K562 (cell line): ENCODE measurements around the gene PHLDB2. TPM values are rescaled to one million over a fixed set of nuclear protein-coding genes. Genes with fewer than 3 reads are reported as not detected.

Source experiments
- ATAC-seq: fragments of 200-7000 bp; cut with Tn5 transposase; 3 replicates; pipeline ENCODE4 v1.9.1; 2020; ENCODE audit warnings: moderate library complexity
- BruUV-seq: library from RNA; stranded (reverse); fragments of 400-500 nt; replicated peaks from 2 replicates; lab custom pipeline; 2021; lab: Mats Ljungman, UMichigan
- CTCF ChIA-PET: fragments of 300-600 bp; formaldehyde crosslinking; extraction: SDS; loops from one replicate; lab custom pipeline; 2021; ENCODE audit warnings: low intra/inter-chr PET ratio; lab: Yijun Ruan, JAX
- POLR2A ChIA-PET: fragments of 300-600, 350-650 bp; sonication (Branson Sonifier 250); formaldehyde crosslinking; extraction: SDS; loops from one replicate; lab custom pipeline; 2021; ENCODE audit warnings: antibody characterized with exemption, inconsistent platforms; lab: Yijun Ruan, JAX
- DNase-seq, 4 experiments: peaks; one replicate each; pipeline versions ENCODE4 v3.0.0 to v3.0.0-alpha.2; 2011 to 2018; ENCODE audit warnings: low spot score in 3 of 4, mixed read lengths in 3 of 4; ENCODE audit errors: extremely low read depth in 1 of 4
- FAIRE-seq: peaks from 2 replicates; lab custom pipeline; 2011; peaks lifted over from hg19 to GRCh38; lab: Jason Lieb, UNC
- H2AFZ ChIP-seq: 2 replicates; pipeline ENCODE4 v1.6.0; 2011; ENCODE audit warnings: low read depth, low read length, control low read depth, inconsistent platforms
- H3K27ac ChIP-seq: fragments of 200-600 bp; 3 replicates; pipeline ENCODE4 v1.8.0; 2011; ENCODE audit warnings: low read depth, mild to moderate bottlenecking, control low read depth, inconsistent platforms, low read length, moderate library complexity, mixed read lengths; ENCODE audit errors: extremely low read depth
- H3K27me3 ChIP-seq, 2 experiments: fragments of 300-600 bp in 1 of 2; 2 replicates in 1 of 2; 3 replicates in 1 of 2; pipeline versions ENCODE4 v1.6.0 to v1.8.0; 2011; ENCODE audit warnings: inconsistent platforms in 2 of 2, low read length in 2 of 2, mild to moderate bottlenecking in 1 of 2, mixed read lengths in 1 of 2, moderate library complexity in 1 of 2; ENCODE audit not compliant: control insufficient read depth in 2 of 2, insufficient read depth in 2 of 2
- H3K36me3 ChIP-seq: fragments of 300-600 bp; 3 replicates; pipeline ENCODE4 v1.8.0; 2011; ENCODE audit warnings: mild to moderate bottlenecking, low read length, inconsistent platforms; ENCODE audit not compliant: control insufficient read depth, insufficient read depth
- H3K4me1 ChIP-seq, 2 experiments: fragments of 200-600 bp in 1 of 2; replicated peaks in 1 of 2; 2 replicates in 1 of 2; 3 replicates in 1 of 2; pipeline versions ENCODE4 v1.5.1 to v1.8.0; 2011; ENCODE audit warnings: inconsistent platforms in 2 of 2, low read length in 2 of 2, mild to moderate bottlenecking in 1 of 2, mixed read lengths in 1 of 2, moderate library complexity in 1 of 2; ENCODE audit not compliant: control insufficient read depth in 2 of 2, insufficient read depth in 2 of 2
- H3K4me2 ChIP-seq: 2 replicates; pipeline ENCODE4 v1.6.1; 2011; ENCODE audit warnings: low read length, control low read depth, inconsistent platforms, mixed read lengths; ENCODE audit not compliant: insufficient read depth
- H3K4me3 ChIP-seq: fragments of 200-600 bp; sonication (generic), shearing (Covaris generic); 2 replicates; pipeline ENCODE4 v1.5.1; 2016; ENCODE audit warnings: control low read depth, inconsistent platforms
- H3K79me2 ChIP-seq: fragments of 200-600 bp; 3 replicates; pipeline ENCODE4 v1.8.0; 2011; ENCODE audit warnings: low read length, inconsistent platforms; ENCODE audit not compliant: control insufficient read depth, insufficient read depth
- H3K9ac ChIP-seq, 2 experiments: 2 replicates each; pipeline versions ENCODE4 v1.6.0 to v1.6.1; 2011; ENCODE audit warnings: low read depth in 2 of 2, low read length in 2 of 2, control low read depth in 1 of 2, inconsistent platforms in 1 of 2, mild to moderate bottlenecking in 1 of 2, mixed read lengths in 1 of 2; ENCODE audit not compliant: insufficient read depth in 1 of 2
- H3K9me1 ChIP-seq: one replicate; pipeline ENCODE4 v1.6.0; 2011; ENCODE audit warnings: inconsistent platforms, mild to moderate bottlenecking, low read length, moderate library complexity; ENCODE audit not compliant: control insufficient read depth, insufficient read depth
- H3K9me3 ChIP-seq: replicated peaks from 2 replicates; pipeline ENCODE4 v1.5.1; 2011; ENCODE audit warnings: low read depth, low read length, inconsistent platforms; ENCODE audit not compliant: control insufficient read depth, insufficient read depth
- H4K20me1 ChIP-seq: replicated peaks from 2 replicates; pipeline ENCODE4 v1.6.1; 2011; ENCODE audit warnings: low read length, inconsistent platforms, mixed read lengths; ENCODE audit not compliant: control insufficient read depth, insufficient read depth
- C11orf30 ChIP-seq: fragments of 450-650 bp; IDR thresholded peaks from 2 replicates; pipeline ENCODE4 v1.6.1; 2016; ENCODE audit warnings: low read depth, mild to moderate bottlenecking
- FOS ChIP-seq: IDR thresholded peaks from 3 replicates; pipeline ENCODE4 v1.6.1; 2011; ENCODE audit not compliant: insufficient read length; ENCODE audit errors: extremely low read depth
- MAFG ChIP-seq: fragments of 450-650 bp; conservative IDR thresholded peaks from 2 replicates; pipeline ENCODE4 v1.6.1; 2016; ENCODE audit warnings: missing genetic modification characterization, missing compliant biosample characterization
- MAFK ChIP-seq: IDR thresholded peaks from 2 replicates; pipeline ENCODE4 v1.6.1; 2011; ENCODE audit warnings: low read length, improper control_type of control experiment
- NKRF ChIP-seq: fragments of 450-650 bp; IDR thresholded peaks from 2 replicates; pipeline ENCODE4 v1.6.1; 2016; ENCODE audit warnings: borderline replicate concordance
- REST ChIP-seq, 2 experiments: fragments of 450-650 bp; formaldehyde crosslinking in 1 of 2; IDR thresholded peaks; 2 replicates each; pipeline versions ENCODE4 v1.4.0 to v1.6.1; 2014 to 2020; ENCODE audit warnings: mild to moderate bottlenecking in 2 of 2, borderline replicate concordance in 1 of 2, low read depth in 1 of 2
- SFPQ ChIP-seq: fragments of 200-400 bp; formaldehyde crosslinking; IDR thresholded peaks from 2 replicates; pipeline ENCODE4 v1.6.1; 2017; ENCODE audit warnings: mild to moderate bottlenecking, low read depth, low read length, moderate library complexity
- ZNF274 ChIP-seq: IDR thresholded peaks from 2 replicates; pipeline ENCODE4 v1.6.1; 2011; ENCODE audit warnings: low read depth, mild to moderate bottlenecking, low read length, moderate library complexity, borderline replicate concordance
- WGBS: fragments of 100-300 bp; shearing (Covaris generic); methylation state at CpG from one replicate; pipeline ENCODE4 v1.1.6; 2016; ENCODE audit warnings: low coverage, mixed read lengths; ENCODE audit not compliant: insufficient coverage; ENCODE audit errors: missing lambda C conversion rate; 5-methylcytosine and 5-hydroxymethylcytosine counted together
- in situ Hi-C: fragments of 300-500 bp; cut with MboI; formaldehyde crosslinking; loops from 4 replicates; pipeline ENCODE4 v1.15.0; 2018; ENCODE audit warnings: inconsistent platforms, mixed read lengths
- intact Hi-C: fragments of 100-400 bp; cut with micrococcal nuclease; formaldehyde crosslinking; loops from 2 replicates; pipeline ENCODE4 v1.14.2; 2022
- polyA plus RNA-seq, 8 experiments: library from polyadenylated mRNA; depleted of rRNA in 4 of 8; stranded (reverse) in 5 of 8; unstranded in 3 of 8; fragments of >200 nt; fragmentation: Nextera tagmentation in 2 of 8; fragmentation: Illumina TruSeq in 1 of 8; extraction: Ambion mirVana in 2 of 8; extraction: Trizol in 1 of 8; gene quantifications; 2 replicates each; pipeline versions ENCODE4 v1.2.1 to v1.2.3, GENCODE V29; 2011 to 2014; ENCODE audit warnings: inconsistent platforms in 1 of 8, missing spikeins in 1 of 8
- total RNA-seq, 7 experiments: library from RNA; depleted of rRNA in 6 of 7; stranded (reverse); fragments of >200 nt in 6 of 7; fragmentation: Illumina TruSeq in 2 of 7; extraction: Trizol in 2 of 7; gene quantifications; 2 replicates each; pipeline versions ENCODE4 v1.2.1 to v1.2.3, GENCODE V29; 2011 to 2021; ENCODE audit warnings: low replicate concordance in 1 of 7

Gene PHLDB2
- total and polyA plus RNA-seq, 9 of the 15 experiments (the other 6 are each of a cell fraction or from before 2014, with no cell fraction given), result 0.04 TPM; not detected in 8

- H3K9me1 ChIP-seq, result no peaks in the 10 kb centered on the region
- in situ Hi-C loops, result no loop called here
- no peaks in the 10 kb centered on the region for H4K20me1 ChIP-seq
- H3K9ac ChIP-seq, result no peak overlapping the region
- no peak for ATAC-seq
- H3K4me2 ChIP-seq, result no peak overlapping the region
- CTCF ChIA-PET, result no interaction called here
- H3K9me3 ChIP-seq, result no peaks in the 10 kb centered on the region
- 0 out of 5 replicates have a peak, but pooled peaks cover 0 to 6% of the 10 kb centered on the region in 2 experiments for H3K27me3 ChIP-seq
- no peaks in the 10 kb centered on the region for H3K4me1 ChIP-seq
- DNase-seq, result no peak
- POLR2A ChIA-PET, result interaction anchor here (0.5 kb wide), 1 partner anchor 157 kb away, joined by 3 read pairs; no protein-coding TSS in a partner anchor
- H3K4me3 ChIP-seq, result no peak overlapping the region
- intact Hi-C loops, result no loop called here
- BruUV-seq, result no TSS peak
- WGBS, result 0% methylated on average over 6 of the region's 6 CpGs
- H3K36me3 ChIP-seq, result no peaks in the 10 kb centered on the region
- no peaks in the 10 kb centered on the region for H3K79me2 ChIP-seq
- H2AFZ ChIP-seq, result no peak overlapping the region
- FAIRE-seq, result no peak
- H3K27ac ChIP-seq, result no peak overlapping the region
- TF ChIP-seq SFPQ (no peak), ZNF274 (no peak), MAFG (peak; percentile 20; the same call in 1 of the 2 replicates), C11orf30 (peak; percentile 27; the same call in 1 of the 2 replicates), REST (IDR thresholded peaks at IDR 0.05; ENCODE audit: borderline replicate concordance) (no peak), REST (CRISPR knock-in tag; IDR thresholded peaks at IDR 0.05; ENCODE audit: low read depth) (no peak), MAFK (peak; percentile 9; the same call in 1 of the 2 replicates), FOS (no peak), NKRF (no peak)
These were observed 95.3 kb downstream of the PHLDB2 start for GRCh38 chr3:111954228-111954990.
